ENCODE data around the gene TMEM151B. TPM values are rescaled to one million over a fixed set of nuclear protein-coding genes. Genes with fewer than 3 reads are reported as not detected.

The TMEM151B gene
- total RNA-seq, 2 donors from 2014 or later: 0.05 to 0.19 TPM

GRCh38 chr6:44238687-44239350, 31.4 kb upstream of the TMEM151B start:
- Mint-ChIP-seq H3K27me3 (no peaks in the 10 kb centered on the region), H3K4me3 (peak overlapping the region; percentile 67), H3K36me3 (ENCODE audit: low read depth) (peaks cover 5% of the 10 kb centered on the region), H3K4me1 (peaks cover 6% of the 10 kb centered on the region), H3K27ac (peak overlapping the region; percentile 92), H3K9me3 (no peaks in the 10 kb centered on the region)
- ATAC-seq (replicated peaks): no peak

- Mint-ChIP-seq H3K36me3 (ENCODE audit: low read depth) (peaks cover 21% of the 10 kb centered on the region), H3K27ac (no peak overlapping the region), H3K27me3 (no peaks in the 10 kb centered on the region), H3K9me3 (no peaks in the 10 kb centered on the region), H3K4me3 (no peak overlapping the region), H3K4me1 (peaks cover 10% of the 10 kb centered on the region)
- ATAC-seq (replicated peaks): no peak
Observed at GRCh38 chr6:44243345-44243744, 26.9 kb upstream of the TMEM151B start.

GRCh38 chr6:44245391-44245911, 24.8 kb upstream of the TMEM151B start:
- Mint-ChIP-seq H3K4me3 (peak overlapping the region; percentile 87), H3K27ac (peak overlapping the region; percentile 99), H3K4me1 (peaks cover 23% of the 10 kb centered on the region), H3K27me3 (no peaks in the 10 kb centered on the region), H3K36me3 (ENCODE audit: low read depth) (peaks cover 42% of the 10 kb centered on the region), H3K9me3 (no peaks in the 10 kb centered on the region)
- no peak for ATAC-seq (replicated peaks)

GRCh38 chr6:44245912-44246662, 24.2 kb upstream of the TMEM151B start:
- Mint-ChIP-seq H3K36me3 (ENCODE audit: low read depth) (peaks cover 48% of the 10 kb centered on the region), H3K27me3 (no peaks in the 10 kb centered on the region), H3K4me1 (peaks cover 27% of the 10 kb centered on the region), H3K9me3 (no peaks in the 10 kb centered on the region), H3K4me3 (peak overlapping the region; percentile 87), H3K27ac (peak overlapping the region; percentile 99)
- ATAC-seq (replicated peaks): peak; percentile 61

- Mint-ChIP-seq H3K27me3 (no peaks in the 10 kb centered on the region), H3K9me3 (no peaks in the 10 kb centered on the region), H3K27ac (peak within 1 kb of the TSS; percentile 99), H3K4me1 (peaks cover 32% of the 10 kb centered on the region), H3K4me3 (peak within 1 kb of the TSS; percentile 87), H3K36me3 (ENCODE audit: low read depth) (peaks cover 55% of the 10 kb centered on the region)
- ATAC-seq (replicated peaks): peak; percentile 78
Observed at GRCh38 chr6:44246663-44247337, 23.4 kb upstream of the TMEM151B start, which contains the start of gene HSP90AB1. HSP90AB1 (plus strand) TSS chr6:44247101; CDS start chr6:44248630, 1,529 bp downstream.

- peak overlapping the region; percentile 99 for H3K27ac Mint-ChIP-seq
- peak overlapping the region; percentile 87 for H3K4me3 Mint-ChIP-seq
- H3K9me3 Mint-ChIP-seq: no peaks in the 10 kb centered on the region
- ATAC-seq (replicated peaks): peak; percentile 68
- H3K4me1 Mint-ChIP-seq: peaks cover 36% of the 10 kb centered on the region
- H3K27me3 Mint-ChIP-seq: no peaks in the 10 kb centered on the region
- H3K36me3 Mint-ChIP-seq (ENCODE audit: low read depth): peaks cover 64% of the 10 kb centered on the region
Observed at GRCh38 chr6:44247338-44248302, 22.6 kb upstream of the TMEM151B start.

- ATAC-seq (replicated peaks): no peak
Observed at GRCh38 chr6:44248579-44248978, 21.7 kb upstream of the TMEM151B start.

GRCh38 chr6:44249082-44249748, 21.0 kb upstream of the TMEM151B start:
- Mint-ChIP-seq H3K27ac (peak overlapping the region; percentile 99), H3K4me1 (peaks cover 50% of the 10 kb centered on the region), H3K36me3 (ENCODE audit: low read depth) (peaks cover 80% of the 10 kb centered on the region), H3K9me3 (no peaks in the 10 kb centered on the region), H3K27me3 (no peaks in the 10 kb centered on the region), H3K4me3 (peak overlapping the region; percentile 87)
- ATAC-seq (replicated peaks): no peak

More at GRCh38 chr6:44248579-44248978, 21.7 kb upstream of the TMEM151B start:
- Mint-ChIP-seq H3K4me1 (peaks cover 45% of the 10 kb centered on the region), H3K4me3 (peak overlapping the region; percentile 87), H3K9me3 (no peaks in the 10 kb centered on the region), H3K27ac (peak overlapping the region; percentile 99), H3K27me3 (no peaks in the 10 kb centered on the region), H3K36me3 (ENCODE audit: low read depth) (peaks cover 73% of the 10 kb centered on the region)

- no peak for ATAC-seq (replicated peaks)
- no peaks in the 10 kb centered on the region for H3K9me3 Mint-ChIP-seq
- no peaks in the 10 kb centered on the region for H3K27me3 Mint-ChIP-seq
- H3K4me1 Mint-ChIP-seq: peaks cover 58% of the 10 kb centered on the region
- H3K36me3 Mint-ChIP-seq (ENCODE audit: low read depth): peaks cover 89% of the 10 kb centered on the region
- peak overlapping the region; percentile 87 for H3K4me3 Mint-ChIP-seq
- H3K27ac Mint-ChIP-seq: peak overlapping the region; percentile 99
Observed at GRCh38 chr6:44250067-44250717, 20.1 kb upstream of the TMEM151B start.

GRCh38 chr6:44250718-44251123, 19.5 kb upstream of the TMEM151B start:
- Mint-ChIP-seq H3K4me3 (peak overlapping the region; percentile 87), H3K4me1 (peaks cover 59% of the 10 kb centered on the region), H3K27ac (peak overlapping the region; percentile 99), H3K27me3 (no peaks in the 10 kb centered on the region), H3K9me3 (no peaks in the 10 kb centered on the region), H3K36me3 (ENCODE audit: low read depth) (peaks cover 95% of the 10 kb centered on the region)
- no peak for ATAC-seq (replicated peaks)

GRCh38 chr6:44251576-44252524, 18.4 kb upstream of the TMEM151B start:
- no peaks in the 10 kb centered on the region for H3K9me3 Mint-ChIP-seq
- peak overlapping the region; percentile 99 for H3K27ac Mint-ChIP-seq
- H3K4me1 Mint-ChIP-seq: peaks cover 67% of the 10 kb centered on the region
- ATAC-seq (replicated peaks): no peak
- H3K27me3 Mint-ChIP-seq: no peaks in the 10 kb centered on the region
- H3K36me3 Mint-ChIP-seq (ENCODE audit: low read depth): peaks cover 97% of the 10 kb centered on the region
- peak overlapping the region; percentile 87 for H3K4me3 Mint-ChIP-seq

All from activated T-helper 17 cell treated with anti-CD3 and anti-CD28 coated beads, Interleukin-2, amount 50 U/mL, for 72 hours (primary cell).